HG03139 (cell line): ENCODE data around the gene UNC119.

Experiments used
- ATAC-seq: cut with Tn5 transposase; IDR thresholded peaks from one replicate; pipeline ENCODE4 v1.9.1; 2021; ENCODE audit not compliant: unreplicated experiment

UNC119 gene

GRCh38 chr17:28573521-28573920 lies 21.1 kb upstream of the UNC119 start:
- ATAC-seq: no peak

DNA sequence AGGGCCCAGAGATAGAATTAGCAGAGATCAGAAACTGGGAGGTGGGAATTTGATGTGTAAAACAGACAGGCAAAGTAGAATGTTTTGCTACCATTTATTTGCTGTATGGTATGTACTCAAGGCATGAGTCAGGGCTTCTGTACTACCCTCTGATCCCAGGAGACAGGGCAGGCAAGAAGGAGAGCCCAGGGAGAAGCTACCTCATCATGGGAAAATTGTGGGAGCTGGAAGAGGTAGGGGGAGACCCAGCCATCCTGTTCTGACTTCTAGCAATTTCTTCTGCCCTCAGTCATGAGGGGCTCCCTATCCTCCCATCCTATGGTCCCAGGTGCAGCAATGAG lies 20.6 kb upstream of the UNC119 start:
- no peak for ATAC-seq

GRCh38 chr17:28572259-28573039 lies 20.0 kb upstream of the UNC119 start:
- ATAC-seq: no peak

DNA sequence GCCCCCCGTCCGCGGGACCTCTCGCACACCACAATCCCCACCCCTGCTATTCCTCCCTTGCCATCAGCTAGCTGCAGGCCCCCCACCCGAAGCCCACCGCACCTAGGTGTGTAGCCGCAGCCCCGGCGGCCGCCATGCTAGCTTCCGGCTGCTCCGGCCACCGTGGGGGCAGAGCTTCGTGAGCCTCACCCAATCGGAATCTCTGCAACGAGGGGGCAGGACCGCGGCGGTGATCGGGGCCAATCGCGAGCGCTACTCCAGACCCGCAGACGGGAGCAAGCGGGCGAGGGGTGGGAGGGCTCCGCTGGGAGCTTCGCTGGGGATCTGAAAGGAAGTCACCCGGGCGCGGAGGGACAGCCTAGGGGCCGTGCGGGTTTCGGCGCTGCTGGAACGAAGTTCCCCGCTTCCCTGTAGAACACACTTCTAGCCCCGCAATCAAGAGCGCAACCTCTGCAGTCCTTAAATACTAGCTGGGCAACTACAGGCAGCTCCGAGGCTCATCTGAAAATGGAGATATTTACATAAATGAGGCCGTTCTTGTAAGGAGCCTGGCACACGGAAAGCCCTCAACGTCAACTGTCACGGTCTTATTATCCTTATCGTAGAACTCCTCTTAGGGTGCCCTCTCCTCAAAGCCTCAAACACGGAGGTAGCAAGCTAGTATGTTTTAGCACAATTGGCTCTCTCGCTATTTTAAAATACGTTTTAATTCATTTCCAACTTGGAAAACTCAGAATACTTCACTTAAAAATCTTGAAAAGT lies 19.1 kb upstream of the UNC119 start, which contains the start of gene PIGS:
TSS of gene PIGS (minus strand) at position 164 of the 762 bp plus-strand sequence. CDS start at position 136, 28 bp downstream.
- peak; percentile 86 for ATAC-seq

- ATAC-seq: peak; percentile 6
Observed at GRCh38 chr17:28570716-28571360, 18.4 kb upstream of the UNC119 start.

DNA sequence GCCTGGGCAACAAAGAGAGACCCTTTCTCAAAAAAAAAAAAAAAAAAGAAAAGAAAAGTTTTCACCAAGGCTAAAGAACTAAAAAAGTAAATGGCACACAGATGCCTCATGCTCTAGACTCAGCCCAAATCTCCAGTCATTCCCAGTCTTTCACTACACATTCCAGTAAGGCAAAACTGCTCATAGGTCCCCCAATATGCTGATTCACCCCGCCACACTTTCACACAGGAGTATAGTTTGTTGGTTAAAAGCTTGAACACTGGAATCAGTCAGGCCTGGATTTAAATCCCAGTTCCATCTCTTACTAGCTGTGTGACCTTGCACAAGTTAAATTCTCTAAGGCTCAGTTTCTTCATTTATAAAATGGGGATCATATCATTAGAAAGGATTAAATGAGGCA lies 17.0 kb upstream of the UNC119 start:
- ATAC-seq: no peak

DNA sequence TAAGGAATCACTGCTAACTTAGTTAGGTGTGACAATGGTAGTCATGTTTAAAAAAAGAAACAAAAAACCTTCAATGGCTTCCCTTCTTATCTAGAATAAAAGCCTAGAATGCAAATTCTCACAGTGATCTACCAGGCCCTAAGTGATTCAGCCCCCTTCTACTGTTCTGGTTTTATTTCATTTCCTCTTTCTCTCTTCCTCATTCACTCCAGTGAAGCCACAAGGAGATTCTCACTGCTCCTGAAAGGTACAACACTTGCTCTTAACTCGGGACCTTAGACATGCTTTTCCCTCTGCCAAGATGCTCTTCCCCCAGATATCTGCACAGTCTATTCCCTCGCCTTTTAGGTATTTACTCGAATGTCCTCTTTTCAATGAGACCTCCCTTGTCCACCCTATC lies 15.2 kb upstream of the UNC119 start:
- no peak for ATAC-seq

GRCh38 chr17:28563475-28563874 lies 11.1 kb upstream of the UNC119 start:
- ATAC-seq: no peak

DNA sequence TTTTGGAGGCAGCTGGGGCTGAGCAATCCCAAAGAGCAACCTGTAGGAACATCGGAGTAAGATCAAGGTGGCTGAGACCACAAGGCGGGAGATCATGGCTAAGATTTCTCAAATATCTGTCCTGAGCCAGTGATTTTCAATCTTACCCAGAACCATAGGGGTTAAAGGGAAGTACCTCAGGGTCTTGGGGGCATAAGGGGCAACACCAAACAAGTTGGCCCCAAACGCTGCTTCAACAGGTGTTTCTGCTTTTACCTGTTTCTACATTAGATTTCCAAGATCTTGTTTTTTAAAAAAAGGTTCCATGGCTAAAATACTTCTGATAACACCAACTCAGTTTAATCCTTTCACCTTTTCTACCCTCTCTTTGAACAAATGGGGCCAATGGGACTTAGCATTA lies 2.6 kb upstream of the UNC119 start:
- ATAC-seq: no peak

DNA sequence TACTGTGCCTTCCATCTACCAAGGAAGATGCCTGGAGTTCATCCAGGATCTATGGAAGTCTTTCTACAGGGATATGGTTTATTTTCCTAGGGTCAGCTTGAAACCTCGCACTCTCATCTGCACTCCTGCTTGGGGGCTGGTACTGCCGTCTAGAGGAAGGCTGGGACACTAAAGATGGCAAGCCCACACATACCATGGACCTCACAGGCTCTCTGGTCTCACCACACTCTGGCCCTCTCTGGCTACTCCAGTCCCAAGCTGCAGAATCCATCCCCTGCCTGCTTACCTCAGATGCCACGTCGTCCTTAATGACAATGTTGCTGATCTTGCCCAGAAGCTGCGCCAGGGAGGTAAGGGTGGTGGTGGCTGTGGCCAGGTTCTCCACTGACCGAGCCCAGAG lies 2.1 kb upstream of the UNC119 start:
- ATAC-seq: no peak

- ATAC-seq: no peak
Observed at GRCh38 chr17:28553000-28553505, 629 bp upstream of the UNC119 start.

DNA sequence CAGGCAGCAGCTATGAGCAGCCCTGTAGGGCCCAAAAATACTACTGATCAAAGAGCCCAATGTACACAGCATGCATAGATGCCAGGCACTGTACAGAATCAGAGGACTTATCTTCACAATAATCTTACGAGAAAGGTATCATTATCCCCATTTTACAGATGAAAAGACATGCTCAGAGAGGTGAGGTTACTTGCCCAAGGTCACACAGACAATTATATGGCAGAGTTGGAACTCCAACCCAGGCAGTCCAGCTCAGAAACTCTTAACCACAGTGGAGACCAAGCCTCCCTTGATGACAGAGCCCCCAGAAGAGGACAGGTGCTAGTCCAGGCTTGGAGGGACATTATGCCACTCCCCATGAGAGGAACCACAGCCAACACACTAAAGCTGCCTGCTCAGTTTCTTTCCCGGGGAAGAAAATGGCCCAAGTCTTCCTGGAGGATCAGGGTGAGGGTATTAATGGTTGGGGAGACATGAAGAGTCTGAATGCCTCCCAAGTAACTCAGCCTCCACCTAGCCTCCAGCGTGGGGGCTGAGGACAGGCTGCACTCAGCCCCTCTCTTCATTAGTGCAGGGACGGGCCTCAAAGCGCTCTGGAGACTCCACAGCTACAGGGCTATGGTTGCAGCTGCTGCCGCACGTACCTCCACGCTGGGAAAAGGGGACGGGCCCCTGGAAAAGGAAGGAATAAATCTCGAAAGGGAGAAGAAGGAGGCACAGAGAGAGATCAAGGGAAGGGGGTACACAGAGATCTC lies 826 bp downstream of the UNC119 start:
- no peak for ATAC-seq

DNA sequence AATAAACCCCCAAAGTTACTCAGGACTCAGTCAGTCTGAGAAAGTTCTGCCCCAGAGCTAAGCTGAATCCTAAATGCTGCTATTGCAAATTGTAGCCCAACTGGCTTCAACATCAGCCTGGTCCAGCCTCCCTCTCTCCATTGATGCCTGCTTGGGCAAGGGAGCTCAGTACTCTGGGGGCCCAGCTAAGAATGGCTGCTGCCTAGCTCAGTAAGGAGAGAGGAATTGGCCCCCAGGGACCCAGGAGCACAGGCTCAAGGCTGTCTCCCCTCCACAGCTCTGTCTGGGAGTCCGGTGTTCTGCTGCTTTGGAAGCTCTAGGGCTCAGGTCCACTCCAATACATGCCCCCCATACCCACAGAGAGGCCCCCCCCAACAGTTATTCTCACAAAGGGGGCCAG lies 1.6 kb downstream of the UNC119 start:
- no peak for ATAC-seq

GRCh38 chr17:28549236-28550132 lies 2.9 kb downstream of the UNC119 start:
- no peak for ATAC-seq

DNA sequence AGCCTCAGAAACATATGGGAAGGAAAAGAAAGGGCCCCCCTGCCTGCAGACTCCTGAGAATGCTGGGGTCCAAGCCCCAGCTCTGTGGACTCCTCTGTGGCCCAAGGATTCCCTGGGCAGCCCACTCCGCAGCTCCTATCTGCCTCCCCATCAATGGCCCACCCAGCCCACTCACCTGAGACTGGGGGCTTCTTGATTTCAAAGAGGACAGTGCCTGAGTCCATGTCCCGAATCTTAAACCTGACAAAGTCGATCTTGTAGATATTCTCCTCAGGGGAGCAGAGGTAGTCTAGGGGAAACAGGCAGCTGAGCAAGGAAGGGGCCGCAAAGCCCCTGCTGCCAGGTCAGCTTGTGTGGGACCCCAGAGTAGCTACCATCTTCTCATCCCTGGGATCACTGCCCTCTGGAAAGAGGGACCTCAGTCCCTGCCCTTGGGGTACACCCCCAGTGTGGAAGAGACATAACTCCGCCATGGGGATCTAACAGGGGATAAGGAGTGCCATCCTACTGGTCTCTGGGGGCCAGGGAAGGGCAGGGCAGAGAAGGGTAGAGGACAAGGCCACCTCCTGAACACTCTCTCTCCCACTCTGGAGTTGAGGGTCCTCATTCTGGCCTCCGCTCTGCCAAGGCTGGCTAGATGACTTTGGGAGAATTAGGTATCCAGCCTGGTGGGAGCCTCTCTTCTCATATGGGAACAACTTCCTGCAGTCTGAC lies 3.9 kb downstream of the UNC119 start:
- ATAC-seq: no peak

GRCh38 chr17:28547623-28548416 lies 4.6 kb downstream of the UNC119 start:
- no peak for ATAC-seq

GRCh38 chr17:28547096-28547622 lies 5.3 kb downstream of the UNC119 start:
- ATAC-seq: no peak

GRCh38 chr17:28545787-28546415 lies 6.5 kb downstream of the UNC119 start:
- ATAC-seq: no peak
